ENCODE measurements around the gene GOLGA6L7.

The GOLGA6L7 gene

DNA sequence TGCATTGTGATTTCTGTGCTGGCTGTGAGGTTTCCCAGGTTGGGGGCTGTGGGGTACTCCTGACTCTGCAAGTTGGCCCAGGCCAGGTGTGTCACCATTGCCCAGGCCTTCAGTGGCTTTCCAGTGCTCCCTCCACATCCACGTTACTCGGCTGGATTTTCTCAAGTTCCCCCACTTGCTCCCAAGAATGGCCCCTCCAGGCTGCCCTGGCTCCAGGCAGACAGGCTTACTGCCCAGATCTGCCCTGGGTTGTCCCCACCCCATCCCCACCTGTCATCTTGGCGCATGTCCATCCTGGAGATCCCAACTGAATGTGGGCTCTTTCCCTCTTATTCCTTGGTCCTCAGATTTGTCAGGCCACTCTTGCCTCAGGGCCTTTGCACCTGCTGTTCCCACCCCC lies 40.9 kb upstream of the GOLGA6L7 start:
- Histone ChIP-seq H3K4me3 (ENCODE audit: low read length) (no peak overlapping the region), H3K9me2 (replicated peaks; ENCODE audit: insufficient read depth, low read length) (no peaks in the 10 kb centered on the region), H3K27ac (ENCODE audit: low read length) (no peak overlapping the region), H4K20me1 (ENCODE audit: insufficient read depth, low read length) (no peaks in the 10 kb centered on the region), H2AFZ (ENCODE audit: low read length) (no peak overlapping the region), H3K79me2 (ENCODE audit: low read length) (peaks cover 49% of the 10 kb centered on the region), H3F3A (ENCODE audit: insufficient read depth, low read length) (0 out of 2 replicates have a peak, but pooled peaks cover 7% of the 10 kb centered on the region), H3K27me3 (replicated peaks; ENCODE audit: insufficient read depth, low read length) (no peaks in the 10 kb centered on the region), H3K36me3 (replicated peaks; ENCODE audit: insufficient read depth, low read length) (no peaks in the 10 kb centered on the region), H3K4me2 (ENCODE audit: low read depth, low read length) (no peak overlapping the region), H3K4me1 (ENCODE audit: low read length) (0 out of 2 replicates have a peak, but pooled peaks cover 11% of the 10 kb centered on the region), H3K9ac (ENCODE audit: low read length) (no peak overlapping the region), H3K9me3 (replicated peaks; ENCODE audit: insufficient read depth, low read length) (no peaks in the 10 kb centered on the region)
- DNase-seq: no peak
- TF ChIP-seq EZH2 (optimal IDR thresholded peaks at IDR 0.05; ENCODE audit: low read depth, low read length) (no peak), EZH2phosphoT487 (IDR thresholded peaks at IDR 0.05; ENCODE audit: low read length) (no peak)
- TF ChIP-seq, protein P1, sequence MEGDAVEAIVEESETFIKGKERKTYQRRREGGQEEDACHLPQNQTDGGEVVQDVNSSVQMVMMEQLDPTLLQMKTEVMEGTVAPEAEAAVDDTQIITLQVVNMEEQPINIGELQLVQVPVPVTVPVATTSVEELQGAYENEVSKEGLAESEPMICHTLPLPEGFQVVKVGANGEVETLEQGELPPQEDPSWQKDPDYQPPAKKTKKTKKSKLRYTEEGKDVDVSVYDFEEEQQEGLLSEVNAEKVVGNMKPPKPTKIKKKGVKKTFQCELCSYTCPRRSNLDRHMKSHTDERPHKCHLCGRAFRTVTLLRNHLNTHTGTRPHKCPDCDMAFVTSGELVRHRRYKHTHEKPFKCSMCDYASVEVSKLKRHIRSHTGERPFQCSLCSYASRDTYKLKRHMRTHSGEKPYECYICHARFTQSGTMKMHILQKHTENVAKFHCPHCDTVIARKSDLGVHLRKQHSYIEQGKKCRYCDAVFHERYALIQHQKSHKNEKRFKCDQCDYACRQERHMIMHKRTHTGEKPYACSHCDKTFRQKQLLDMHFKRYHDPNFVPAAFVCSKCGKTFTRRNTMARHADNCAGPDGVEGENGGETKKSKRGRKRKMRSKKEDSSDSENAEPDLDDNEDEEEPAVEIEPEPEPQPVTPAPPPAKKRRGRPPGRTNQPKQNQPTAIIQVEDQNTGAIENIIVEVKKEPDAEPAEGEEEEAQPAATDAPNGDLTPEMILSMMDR (IDR thresholded peaks at IDR 0.05; ENCODE audit: low read length): no peak

DNA sequence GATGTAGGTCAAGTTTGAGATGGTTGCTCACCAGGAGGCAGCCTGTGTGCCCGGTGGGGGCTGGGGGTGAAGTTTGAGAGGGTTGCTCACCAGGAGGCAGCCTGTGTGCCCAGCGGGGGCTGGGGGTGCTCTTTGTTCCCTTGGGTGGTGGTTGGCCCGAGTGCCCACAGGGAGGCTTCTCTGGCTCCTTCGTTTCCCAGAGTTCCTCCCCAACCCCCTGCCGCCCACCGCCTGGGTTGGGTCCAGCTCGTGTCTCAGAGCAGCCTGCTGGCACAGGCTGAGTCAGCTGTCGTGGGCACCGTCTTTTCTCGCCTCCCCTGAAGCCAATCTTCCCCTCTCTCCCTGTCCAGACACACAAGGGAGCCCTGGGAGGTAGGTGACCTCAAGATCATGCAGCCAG lies 40.5 kb upstream of the GOLGA6L7 start:
- H3K79me2 ChIP-seq (ENCODE audit: low read length): peaks cover 45% of the 10 kb centered on the region
- no peak for DNase-seq
- no peaks in the 10 kb centered on the region for H3K36me3 ChIP-seq (replicated peaks; ENCODE audit: insufficient read depth, low read length)
- H3K9ac ChIP-seq (ENCODE audit: low read length): no peak overlapping the region
- no peaks in the 10 kb centered on the region for H3K9me2 ChIP-seq (replicated peaks; ENCODE audit: insufficient read depth, low read length)
- no peaks in the 10 kb centered on the region for H3K9me3 ChIP-seq (replicated peaks; ENCODE audit: insufficient read depth, low read length)
- 0 out of 2 replicates have a peak, but pooled peaks cover 7% of the 10 kb centered on the region for H3F3A ChIP-seq (ENCODE audit: insufficient read depth, low read length)
- no peak for TF ChIP-seq EZH2 (optimal IDR thresholded peaks at IDR 0.05; ENCODE audit: low read depth, low read length)
- TF ChIP-seq, protein P1 (IDR thresholded peaks at IDR 0.05; ENCODE audit: low read length): no peak
- no peak for TF ChIP-seq EZH2phosphoT487 (IDR thresholded peaks at IDR 0.05; ENCODE audit: low read length)
- H3K4me2 ChIP-seq (ENCODE audit: low read depth, low read length): no peak overlapping the region
- H4K20me1 ChIP-seq (ENCODE audit: insufficient read depth, low read length): no peaks in the 10 kb centered on the region
- H3K27me3 ChIP-seq (replicated peaks; ENCODE audit: insufficient read depth, low read length): no peaks in the 10 kb centered on the region
- no peak overlapping the region for H2AFZ ChIP-seq (ENCODE audit: low read length)
- H3K27ac ChIP-seq (ENCODE audit: low read length): no peak overlapping the region
- 0 out of 2 replicates have a peak, but pooled peaks cover 11% of the 10 kb centered on the region for H3K4me1 ChIP-seq (ENCODE audit: low read length)
- H3K4me3 ChIP-seq (ENCODE audit: low read length): no peak overlapping the region

DNA sequence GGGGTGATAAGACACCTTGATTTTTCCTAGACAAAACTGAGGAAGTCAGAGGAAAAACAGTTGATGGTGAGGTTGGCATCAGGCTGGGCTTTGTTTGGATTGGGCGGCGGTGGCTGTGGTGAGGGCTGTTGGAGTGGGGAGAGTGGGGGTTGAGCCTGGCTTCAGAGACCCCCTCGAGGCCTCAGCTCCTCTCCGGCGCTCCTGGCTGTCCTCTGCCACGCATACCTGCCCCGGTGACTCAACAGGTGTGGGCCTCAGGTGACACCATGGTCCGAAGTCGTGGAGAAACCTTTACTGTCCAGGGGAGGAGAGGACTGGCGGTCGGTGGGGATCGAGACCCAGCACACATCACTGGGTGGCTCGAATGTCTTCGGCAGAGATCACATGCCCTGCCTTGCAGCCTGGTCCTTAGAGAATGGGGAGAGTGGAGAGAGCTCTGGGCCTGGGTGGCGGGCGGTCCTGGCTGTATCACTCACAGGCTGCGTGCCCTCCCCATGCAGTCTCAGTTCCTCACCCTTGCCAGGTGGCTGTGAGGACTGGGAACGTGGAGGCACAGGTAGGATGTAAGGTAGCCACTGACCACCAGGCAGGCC lies 40.0 kb upstream of the GOLGA6L7 start:
- H3K4me2 ChIP-seq (ENCODE audit: low read depth, low read length): no peak overlapping the region
- H3K4me3 ChIP-seq (ENCODE audit: low read length): no peak overlapping the region
- no peaks in the 10 kb centered on the region for H3K9me2 ChIP-seq (replicated peaks; ENCODE audit: insufficient read depth, low read length)
- no peak for DNase-seq
- TF ChIP-seq EZH2phosphoT487 (IDR thresholded peaks at IDR 0.05; ENCODE audit: low read length): no peak
- TF ChIP-seq EZH2 (optimal IDR thresholded peaks at IDR 0.05; ENCODE audit: low read depth, low read length): no peak
- TF ChIP-seq, protein P1 (IDR thresholded peaks at IDR 0.05; ENCODE audit: low read length): no peak
- H3K27ac ChIP-seq (ENCODE audit: low read length): no peak overlapping the region
- H2AFZ ChIP-seq (ENCODE audit: low read length): no peak overlapping the region
- no peaks in the 10 kb centered on the region for H3K27me3 ChIP-seq (replicated peaks; ENCODE audit: insufficient read depth, low read length)
- 0 out of 2 replicates have a peak, but pooled peaks cover 9% of the 10 kb centered on the region for H3K4me1 ChIP-seq (ENCODE audit: low read length)
- H3K79me2 ChIP-seq (ENCODE audit: low read length): peaks cover 40% of the 10 kb centered on the region
- no peaks in the 10 kb centered on the region for H3K9me3 ChIP-seq (replicated peaks; ENCODE audit: insufficient read depth, low read length)
- H3K9ac ChIP-seq (ENCODE audit: low read length): no peak overlapping the region
- 0 out of 2 replicates have a peak, but pooled peaks cover 7% of the 10 kb centered on the region for H3F3A ChIP-seq (ENCODE audit: insufficient read depth, low read length)
- no peaks in the 10 kb centered on the region for H3K36me3 ChIP-seq (replicated peaks; ENCODE audit: insufficient read depth, low read length)
- no peaks in the 10 kb centered on the region for H4K20me1 ChIP-seq (ENCODE audit: insufficient read depth, low read length)

Measured in MM.1S (cell line).